HCT116 (cell line): Measurements from ENCODE around the gene DMRTA2. TPM values are rescaled to one million over a fixed set of nuclear protein-coding genes. Genes with fewer than 3 reads are reported as not detected.

ENCODE experiments used
- ATAC-seq: fragments of 200-7000 bp; cut with Tn5 transposase; 2 replicates; pipeline ENCODE4 v1.9.1; 2020; ENCODE audit warnings: mild to moderate bottlenecking, moderate library complexity
- BruUV-seq: library from RNA; stranded (reverse); fragments of 400-500 nt; replicated peaks from 2 replicates; lab custom pipeline; 2021; lab: Mats Ljungman, UMichigan
- CTCF ChIA-PET: fragments of 300-600 bp; sonication (Branson Sonifier 250); formaldehyde crosslinking; loops from one replicate; lab custom pipeline; 2021; ENCODE audit warnings: antibody characterized with exemption; lab: Charles Lee
- POLR2A ChIA-PET: fragments of 300-600, 350-600 bp; sonication (Branson Sonifier 250); formaldehyde crosslinking; loops from one replicate; lab custom pipeline; 2021; ENCODE audit warnings: antibody characterized with exemption; lab: Charles Lee
- RAD21 ChIA-PET, 2 experiments: fragments of 300-600 bp; sonication (Branson Sonifier 250); formaldehyde crosslinking; loops; one replicate each; lab custom pipeline; 2023; ENCODE audit warnings: low total read pairs in 2 of 2; ENCODE audit not compliant: uncharacterized antibody in 2 of 2, unreplicated experiment in 2 of 2, low non-redundant PET in 1 of 2; lab: Charles Lee
- DNase-seq: peaks from one replicate; pipeline ENCODE4 v3.0.0-alpha.2; 2010; ENCODE audit warnings: low read depth, low spot score
- H2AFZ ChIP-seq: fragments of 200-600 bp; shearing (Covaris generic), sonication (generic); 2 replicates; pipeline ENCODE4 v1.6.1; 2017; ENCODE audit warnings: low read depth, mixed run types, mixed read lengths, antibody characterized with exemption, low read length; ENCODE audit not compliant: poor library complexity, severe bottlenecking
- H3K27ac ChIP-seq: 2 replicates; pipeline ENCODE4 v1.5.1; 2012; ENCODE audit warnings: low read depth, low read length
- H3K27me3 ChIP-seq: fragments of 200-600 bp; sonication (generic); 2 replicates; pipeline ENCODE4 v1.6.1; 2016; ENCODE audit warnings: mixed run types, low read length, mixed read lengths; ENCODE audit not compliant: insufficient read depth
- H3K36me3 ChIP-seq, 2 experiments: fragments of 200-500 bp in 1 of 2; fragments of 200-600 bp in 1 of 2; sonication (Bioruptor generic) in 1 of 2; sonication (generic) in 1 of 2; 2 replicates each; pipeline versions ENCODE4 v1.5.1 to v1.6.1; 2014 to 2016; ENCODE audit warnings: low read length in 2 of 2, inconsistent platforms in 1 of 2, mixed read lengths in 1 of 2, mixed run types in 1 of 2; ENCODE audit not compliant: insufficient read depth in 2 of 2, control insufficient read depth in 1 of 2
- H3K4me1 ChIP-seq, 2 experiments: fragments of 200-600 bp in 1 of 2; sonication (generic) in 1 of 2; 2 replicates each; pipeline versions ENCODE4 v1.5.1 to v1.6.1; 2012 to 2017; ENCODE audit warnings: low read length in 2 of 2, inconsistent platforms in 1 of 2, mild to moderate bottlenecking in 1 of 2, mixed read lengths in 1 of 2, mixed run types in 1 of 2, moderate library complexity in 1 of 2; ENCODE audit not compliant: insufficient read depth in 2 of 2, control insufficient read depth in 1 of 2
- H3K4me2 ChIP-seq: fragments of 200-600 bp; sonication (generic); 2 replicates; pipeline ENCODE4 v1.6.1; 2017; ENCODE audit warnings: mixed run types, low read length, mixed read lengths
- H3K4me3 ChIP-seq, 2 experiments: fragments of 200-600 bp in 1 of 2; sonication (generic) in 1 of 2; replicated peaks in 1 of 2; 2 replicates each; pipeline ENCODE4 v1.5.1; 2011 to 2016; ENCODE audit warnings: low read length in 2 of 2, control low read depth in 1 of 2, low read depth in 1 of 2, mild to moderate bottlenecking in 1 of 2, mixed read lengths in 1 of 2, mixed run types in 1 of 2
- H3K79me2 ChIP-seq: fragments of 200-600 bp; sonication (generic); 2 replicates; pipeline ENCODE4 v1.6.1; 2017; ENCODE audit warnings: mild to moderate bottlenecking, mixed run types, low read length, moderate library complexity, mixed read lengths; ENCODE audit not compliant: insufficient read depth
- H3K9ac ChIP-seq: fragments of 200-600 bp; sonication (generic); 2 replicates; pipeline ENCODE4 v1.6.1; 2016; ENCODE audit warnings: low read length, mixed read lengths
- H3K9me2 ChIP-seq: fragments of 200-600 bp; sonication (generic), shearing (Covaris generic); 2 replicates; pipeline ENCODE4 v1.6.1; 2017; ENCODE audit warnings: mixed run types, mild to moderate bottlenecking, moderate library complexity; ENCODE audit not compliant: insufficient read depth
- H3K9me3 ChIP-seq, 2 experiments: fragments of 200-500 bp in 1 of 2; fragments of 200-600 bp in 1 of 2; sonication (Bioruptor generic) in 1 of 2; sonication (generic) in 1 of 2; 2 replicates each; pipeline ENCODE4 v1.6.1; 2014 to 2017; ENCODE audit warnings: low read length in 2 of 2, mixed read lengths in 2 of 2, inconsistent platforms in 1 of 2, low read depth in 1 of 2, mild to moderate bottlenecking in 1 of 2, mixed run types in 1 of 2, moderate library complexity in 1 of 2; ENCODE audit not compliant: control insufficient read depth in 1 of 2, insufficient read depth in 1 of 2
- H4K20me1 ChIP-seq: fragments of 200-600 bp; sonication (generic), shearing (Covaris generic); 2 replicates; pipeline ENCODE4 v1.6.1; 2017; ENCODE audit warnings: mixed run types, mild to moderate bottlenecking, moderate library complexity; ENCODE audit not compliant: insufficient read depth
- CBX3 ChIP-seq: IDR thresholded peaks from 2 replicates; pipeline ENCODE4 v1.6.1; 2012; ENCODE audit warnings: low read depth
- CEBPB ChIP-seq: IDR thresholded peaks from 2 replicates; pipeline ENCODE4 v1.6.1; 2012; ENCODE audit warnings: low read depth
- CTCF ChIP-seq, 3 experiments: fragments of 200-600 bp in 1 of 3; sonication (generic) in 1 of 3; IDR thresholded peaks in 2 of 3; conservative IDR thresholded peaks in 1 of 3; 2 replicates each; pipeline ENCODE4 v1.5.1; 2012 to 2017; ENCODE audit warnings: low read depth in 2 of 3, low read length in 2 of 3, antibody characterized with exemption in 1 of 3, borderline replicate concordance in 1 of 3, control low read depth in 1 of 3, mild to moderate bottlenecking in 1 of 3, mixed read lengths in 1 of 3, mixed run types in 1 of 3, moderate library complexity in 1 of 3; ENCODE audit not compliant: insufficient read depth in 1 of 3
- EGR1 ChIP-seq: IDR thresholded peaks from 2 replicates; pipeline ENCODE4 v1.6.1; 2012; ENCODE audit warnings: low read depth
- ELF1 ChIP-seq: IDR thresholded peaks from 2 replicates; pipeline ENCODE4 v1.6.1; 2012; ENCODE audit warnings: low read depth, borderline replicate concordance
- EZH2 ChIP-seq: fragments of 200-600 bp; sonication (generic); IDR thresholded peaks from 2 replicates; pipeline ENCODE4 v1.6.1; 2017; ENCODE audit warnings: antibody characterized with exemption, mixed run types
- EZH2phosphoT487 ChIP-seq: fragments of 200-600 bp; IDR thresholded peaks from 2 replicates; pipeline ENCODE4 v1.6.1; 2018; ENCODE audit warnings: antibody characterized with exemption, borderline replicate concordance
- FOSL1 ChIP-seq: IDR thresholded peaks from 2 replicates; pipeline ENCODE4 v1.6.1; 2012; ENCODE audit warnings: low read depth
- POLR2A ChIP-seq: IDR thresholded peaks from 2 replicates; pipeline ENCODE4 v1.7.0; 2011; ENCODE audit warnings: borderline replicate concordance; ENCODE audit not compliant: insufficient read depth, insufficient read length; ENCODE audit errors: extremely low read depth
- POLR2AphosphoS5 ChIP-seq: IDR thresholded peaks from 2 replicates; pipeline ENCODE4 v1.6.1; 2011; ENCODE audit warnings: mild to moderate bottlenecking, low read depth, low read length, moderate library complexity
- REST ChIP-seq: IDR thresholded peaks from 2 replicates; pipeline ENCODE4 v1.6.1; 2012; ENCODE audit warnings: low read depth
- SRF ChIP-seq: IDR thresholded peaks from 2 replicates; pipeline ENCODE4 v1.6.1; 2012; ENCODE audit warnings: low read depth
- YY1 ChIP-seq: IDR thresholded peaks from 2 replicates; pipeline ENCODE4 v1.6.1; 2011; ENCODE audit warnings: low read length, low read depth, moderate library complexity, mild to moderate bottlenecking; ENCODE audit not compliant: insufficient replicate concordance; ENCODE audit errors: extremely low read depth
- ZBTB33 ChIP-seq: IDR thresholded peaks from 2 replicates; pipeline ENCODE4 v1.6.1; 2011; ENCODE audit warnings: mild to moderate bottlenecking, low read length, moderate library complexity; ENCODE audit not compliant: insufficient replicate concordance; ENCODE audit errors: extremely low read depth
- ZFX ChIP-seq: fragments of 450-650 bp; IDR thresholded peaks from 2 replicates; pipeline ENCODE4 v1.6.1; 2017
- ZNF274 ChIP-seq: fragments of 200-500 bp; sonication (Bioruptor generic); IDR thresholded peaks from 2 replicates; pipeline ENCODE4 v1.6.1; 2014; ENCODE audit warnings: mild to moderate bottlenecking, low read depth, low read length, inconsistent platforms
- intact Hi-C: fragments of 100-400 bp; cut with micrococcal nuclease; formaldehyde crosslinking; loops from 2 replicates; pipeline ENCODE4 v1.10.0; 2022
- total RNA-seq: library from RNA; stranded (reverse); gene quantifications from one replicate; pipeline ENCODE4 v1.2.1, GENCODE V29; 2021; ENCODE audit not compliant: unreplicated experiment
- TF ChIP-seq, protein P1 (sequence below): IDR thresholded peaks from 2 replicates; pipeline ENCODE4 v1.6.1; 2012
- TF ChIP-seq, protein P2 (sequence below): IDR thresholded peaks from 2 replicates; pipeline ENCODE4 v1.6.1; 2012

DMRTA2 gene
- total RNA-seq, 1 experiment from 2014 or later: not detected

DNA sequence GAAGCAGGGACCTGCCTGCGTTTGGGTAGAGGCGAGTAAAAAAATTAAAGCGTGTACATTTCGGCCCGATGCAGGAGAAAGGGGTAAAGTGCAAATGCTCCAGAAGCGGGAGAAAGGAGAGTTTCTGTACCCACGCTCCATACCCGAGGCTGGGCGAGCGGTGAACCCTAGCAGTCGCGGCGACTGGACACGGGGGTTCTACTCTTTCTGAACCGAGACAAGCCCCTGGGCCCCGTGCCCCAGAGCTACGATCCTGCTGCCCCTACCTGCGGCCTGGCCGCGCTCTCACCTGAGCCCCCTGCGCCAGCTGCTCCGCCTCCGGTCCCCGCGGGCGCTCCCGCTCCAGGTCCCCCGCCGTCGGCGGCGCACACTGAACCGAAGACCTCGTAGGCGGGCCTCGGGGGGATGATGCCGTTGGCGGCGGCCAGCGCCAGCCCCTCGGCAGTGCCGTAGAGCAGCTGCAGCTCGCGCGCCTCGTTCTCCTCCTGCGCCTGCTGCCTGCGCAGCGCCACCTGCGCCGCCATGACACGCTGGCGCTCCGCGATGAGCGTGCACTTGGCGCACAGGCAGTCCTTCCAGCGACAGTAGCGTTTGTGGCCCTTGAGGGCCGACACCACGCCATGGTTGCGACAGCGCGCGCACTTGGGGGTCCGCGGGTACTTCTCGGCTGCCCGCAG is 2.4 kb downstream of the DMRTA2 start:
- RAD21 ChIA-PET: no interaction called here
- Histone ChIP-seq H3K4me3 (no peak overlapping the region), H3K36me3 (no peaks in the 10 kb centered on the region), H3K9me2 (no peaks in the 10 kb centered on the region), H3K4me1 (no peaks in the 10 kb centered on the region), H3K79me2 (no peaks in the 10 kb centered on the region), H3K4me2 (no peak overlapping the region), H3K27me3 (no peaks in the 10 kb centered on the region), H2AFZ (no peak overlapping the region), H4K20me1 (no peaks in the 10 kb centered on the region), H3K9me3 (no peaks in the 10 kb centered on the region), H3K9ac (no peak overlapping the region), H3K27ac (no peak overlapping the region)
- intact Hi-C loops: no loop called here
- no peak for DNase-seq
- CTCF ChIA-PET: no interaction called here
- TF ChIP-seq ZFX (no peak), ZBTB33 (no peak), POLR2AphosphoS5 (no peak), ELF1 (no peak), FOSL1 (no peak), EZH2phosphoT487 (no peak), POLR2A (no peak), EGR1 (no peak), YY1 (no peak), CBX3 (no peak), SRF (no peak), CTCF (IDR thresholded peaks at IDR 0.05 in 2 of 3, conservative IDR thresholded peaks at IDR 0.05 in 1 of 3; ENCODE audit: borderline replicate concordance in 1 of 3, insufficient read depth in 1 of 3, low read depth in 2 of 3, low read length in 2 of 3) (no peak), EZH2 (no peak), ZNF274 (no peak), REST (no peak), CEBPB (no peak)
- TF ChIP-seq, protein P1, sequence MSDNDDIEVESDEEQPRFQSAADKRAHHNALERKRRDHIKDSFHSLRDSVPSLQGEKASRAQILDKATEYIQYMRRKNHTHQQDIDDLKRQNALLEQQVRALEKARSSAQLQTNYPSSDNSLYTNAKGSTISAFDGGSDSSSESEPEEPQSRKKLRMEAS: no peak
- TF ChIP-seq, protein P2, sequence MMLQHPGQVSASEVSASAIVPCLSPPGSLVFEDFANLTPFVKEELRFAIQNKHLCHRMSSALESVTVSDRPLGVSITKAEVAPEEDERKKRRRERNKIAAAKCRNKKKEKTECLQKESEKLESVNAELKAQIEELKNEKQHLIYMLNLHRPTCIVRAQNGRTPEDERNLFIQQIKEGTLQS: no peak
- no TSS peak for BruUV-seq
- POLR2A ChIA-PET: no interaction called here
- no peak for ATAC-seq
